ENCODE data around the gene GCNT2. TPM values are rescaled to one million over a fixed set of nuclear protein-coding genes. Genes with fewer than 3 reads are reported as not detected.
"Not testable (repeated sequence)": the region's sequence is repeated elsewhere in the genome, so short reads cannot be mapped to it uniquely, and the experiment has no call there.

GCNT2 gene
- total RNA-seq, 4 donors from 2014 or later = 14.9 to 36.7 (median 23.6) TPM

DNA sequence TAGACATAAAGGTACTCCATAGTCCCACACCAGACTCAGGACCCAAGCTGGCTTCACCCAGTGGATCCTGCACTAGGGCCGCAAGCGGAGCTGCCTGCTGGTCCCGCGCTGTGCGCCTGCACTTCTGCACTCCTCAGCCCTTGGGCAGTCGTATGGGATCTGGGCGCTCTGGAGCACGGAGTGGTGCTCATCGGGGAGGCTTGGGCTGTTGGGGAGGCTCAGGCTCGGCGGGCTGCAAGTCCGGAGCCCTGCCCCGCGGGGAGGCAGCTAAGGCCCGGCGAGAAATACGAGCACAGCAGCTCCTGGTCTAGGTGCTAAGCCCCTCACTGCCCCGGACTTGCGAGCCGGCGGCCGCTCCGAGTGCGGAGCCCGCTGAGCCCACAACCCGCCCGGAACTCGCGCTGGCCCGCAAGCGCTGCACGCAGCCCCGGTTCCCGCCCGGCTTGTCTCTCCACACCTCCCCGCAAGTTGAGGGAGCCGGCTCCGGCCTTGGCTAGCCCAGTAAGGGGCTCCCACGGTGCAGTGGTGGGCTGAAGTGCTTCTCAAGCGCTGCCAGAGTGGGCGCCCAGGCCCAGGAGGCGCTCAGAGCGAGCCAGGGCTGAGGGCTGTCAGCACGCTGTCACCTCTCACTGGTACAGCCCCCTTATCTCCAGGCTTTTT, 33.4 kb upstream of the GCNT2 start:
- Histone ChIP-seq H3K36me3 (no peaks in the 10 kb centered on the region), H3K4me1 (no peaks in the 10 kb centered on the region), H3K9me3 (no peaks in the 10 kb centered on the region), H3K27me3 (peaks cover 8% of the 10 kb centered on the region), H3K4me3 (no peak overlapping the region), H3K27ac (no peak overlapping the region)
- ATAC-seq = no peak
- WGBS, 2 donors (ENCODE audit: low coverage in 1 of 2) = 80 to 89% methylated on average over 1 to 12 of the region's 44 CpGs
- TF ChIP-seq POLR2AphosphoS5 (IDR thresholded peaks at IDR 0.05) = no peak
- TF ChIP-seq EP300 (IDR thresholded peaks at IDR 0.05) = no peak

DNA sequence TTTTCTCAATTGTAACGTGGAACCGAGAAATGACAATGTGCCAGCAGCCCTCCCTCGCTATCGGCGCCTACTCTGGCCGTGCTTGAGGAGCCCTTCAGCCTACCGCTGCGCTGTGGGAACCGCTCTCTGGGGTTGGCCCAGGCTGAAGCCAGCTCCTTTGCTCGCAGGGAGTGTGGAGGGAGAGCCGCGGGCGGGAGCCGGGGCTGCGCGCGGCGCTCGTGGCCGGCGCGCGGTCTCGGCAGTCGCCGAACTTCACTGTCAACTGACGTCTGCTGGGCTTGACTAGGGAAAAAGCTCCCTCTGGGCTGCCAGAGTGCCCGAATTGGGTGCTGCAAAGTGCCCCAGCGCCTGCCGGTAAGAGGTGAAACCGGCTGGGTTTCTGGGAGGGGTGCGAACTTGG, 29.7 kb upstream of the GCNT2 start:
- Histone ChIP-seq H3K4me3 (no peak overlapping the region), H3K9me3 (no peaks in the 10 kb centered on the region), H3K4me1 (no peaks in the 10 kb centered on the region), H3K27ac (no peak overlapping the region), H3K36me3 (no peaks in the 10 kb centered on the region), H3K27me3 (peaks cover 6% of the 10 kb centered on the region)
- WGBS, 2 donors (ENCODE audit: low coverage in 1 of 2) = 67 to 100% methylated on average over 1 to 3 of the region's 32 CpGs
- TF ChIP-seq POLR2A (IDR thresholded peaks at IDR 0.05) (no peak), EP300 (IDR thresholded peaks at IDR 0.05) (no peak), POLR2AphosphoS5 (IDR thresholded peaks at IDR 0.05) (no peak)
- TF ChIP-seq, protein P1, sequence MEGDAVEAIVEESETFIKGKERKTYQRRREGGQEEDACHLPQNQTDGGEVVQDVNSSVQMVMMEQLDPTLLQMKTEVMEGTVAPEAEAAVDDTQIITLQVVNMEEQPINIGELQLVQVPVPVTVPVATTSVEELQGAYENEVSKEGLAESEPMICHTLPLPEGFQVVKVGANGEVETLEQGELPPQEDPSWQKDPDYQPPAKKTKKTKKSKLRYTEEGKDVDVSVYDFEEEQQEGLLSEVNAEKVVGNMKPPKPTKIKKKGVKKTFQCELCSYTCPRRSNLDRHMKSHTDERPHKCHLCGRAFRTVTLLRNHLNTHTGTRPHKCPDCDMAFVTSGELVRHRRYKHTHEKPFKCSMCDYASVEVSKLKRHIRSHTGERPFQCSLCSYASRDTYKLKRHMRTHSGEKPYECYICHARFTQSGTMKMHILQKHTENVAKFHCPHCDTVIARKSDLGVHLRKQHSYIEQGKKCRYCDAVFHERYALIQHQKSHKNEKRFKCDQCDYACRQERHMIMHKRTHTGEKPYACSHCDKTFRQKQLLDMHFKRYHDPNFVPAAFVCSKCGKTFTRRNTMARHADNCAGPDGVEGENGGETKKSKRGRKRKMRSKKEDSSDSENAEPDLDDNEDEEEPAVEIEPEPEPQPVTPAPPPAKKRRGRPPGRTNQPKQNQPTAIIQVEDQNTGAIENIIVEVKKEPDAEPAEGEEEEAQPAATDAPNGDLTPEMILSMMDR (IDR thresholded peaks at IDR 0.05) = no peak
- ATAC-seq = no peak

DNA sequence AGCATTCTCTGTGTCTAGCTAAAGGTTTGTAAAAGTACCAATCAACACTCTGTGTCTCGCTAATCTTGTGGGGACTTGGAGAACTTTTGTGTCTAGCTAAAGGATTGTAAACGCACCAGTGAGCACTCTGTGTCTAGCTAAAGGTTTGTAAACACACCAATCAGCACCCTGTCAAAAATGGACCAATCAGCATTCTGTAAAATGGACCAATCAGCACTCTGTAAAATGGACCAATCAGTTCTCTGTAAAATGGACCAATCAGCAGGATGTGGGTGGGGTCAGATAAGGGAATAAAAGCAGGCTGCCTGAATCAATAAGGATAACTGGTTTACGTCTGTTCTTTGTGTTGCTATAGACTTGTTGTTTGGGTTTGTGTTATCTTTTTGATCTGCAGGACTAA, 29.2 kb upstream of the GCNT2 start:
- ATAC-seq, H3K4me1 ChIP-seq, H3K4me3 ChIP-seq, H3K9me3 ChIP-seq, H3K36me3 ChIP-seq, H3K27me3 ChIP-seq, H3K27ac ChIP-seq: not testable (repeated sequence)
- 83 to 88% methylated on average over 2 to 3 of the region's 3 CpGs for WGBS, 2 donors (ENCODE audit: low coverage in 1 of 2)

DNA sequence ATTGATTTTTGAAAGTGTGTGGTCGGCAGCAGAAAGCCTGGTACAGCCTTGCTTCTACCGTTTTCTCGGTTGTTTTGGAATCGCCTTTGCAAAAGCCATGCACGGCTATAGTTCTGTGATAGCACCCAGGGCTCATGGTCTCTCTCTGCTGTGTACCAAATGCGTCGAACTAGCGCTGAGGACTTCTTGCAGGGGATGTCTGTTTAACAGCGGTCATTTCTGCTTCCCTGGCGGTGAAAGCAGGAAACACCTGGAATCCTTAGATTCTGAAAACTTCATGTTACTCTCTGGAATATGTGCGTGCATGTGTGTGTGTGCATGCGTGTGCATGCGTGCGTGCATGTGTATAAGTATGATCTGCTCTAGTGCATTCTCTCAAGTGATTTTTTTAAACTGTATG, 26.1 kb upstream of the GCNT2 start:
- 88% methylated on average over 10 to 14 of the region's 14 CpGs for WGBS, 2 donors (ENCODE audit: low coverage in 1 of 2)
- TF ChIP-seq POLR2A (IDR thresholded peaks at IDR 0.05) = no peak
- no peak for TF ChIP-seq POLR2AphosphoS5 (IDR thresholded peaks at IDR 0.05)
- TF ChIP-seq, protein P1 (IDR thresholded peaks at IDR 0.05) = no peak
- no peak for TF ChIP-seq EP300 (IDR thresholded peaks at IDR 0.05)
- no peaks in the 10 kb centered on the region for H3K9me3 ChIP-seq

DNA sequence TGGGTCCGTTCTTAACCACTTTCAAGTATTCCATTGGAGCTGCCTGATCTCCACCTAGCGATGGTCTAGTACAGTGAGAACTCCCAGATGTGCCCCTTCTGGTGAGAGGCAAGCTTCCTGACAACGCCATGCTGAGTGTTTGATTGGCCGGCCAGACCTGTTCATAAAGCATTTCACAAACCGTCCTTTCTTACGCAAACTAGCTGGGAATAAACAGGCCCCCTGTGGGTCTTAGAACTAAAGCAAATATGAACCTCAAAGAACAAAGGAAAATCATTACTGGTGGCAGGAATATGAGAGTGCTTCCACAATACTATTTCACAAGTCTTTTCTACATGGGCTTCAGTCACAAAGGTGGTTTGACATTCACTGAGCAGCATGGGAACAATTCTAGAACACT, 15.6 kb upstream of the GCNT2 start:
- no peaks in the 10 kb centered on the region for H3K9me3 ChIP-seq
- no peak for ATAC-seq
- no peaks in the 10 kb centered on the region for H3K36me3 ChIP-seq
- H3K27me3 ChIP-seq = peaks cover 3% of the 10 kb centered on the region
- no peak for TF ChIP-seq POLR2AphosphoS5 (IDR thresholded peaks at IDR 0.05)
- no peak for TF ChIP-seq EP300 (IDR thresholded peaks at IDR 0.05)
- TF ChIP-seq, protein P1 (IDR thresholded peaks at IDR 0.05) = no peak
- no peak for TF ChIP-seq POLR2A (IDR thresholded peaks at IDR 0.05)
- H3K4me3 ChIP-seq = no peak overlapping the region
- 72 to 74% methylated on average over 5 to 6 of the region's 6 CpGs for WGBS, 2 donors (ENCODE audit: low coverage in 1 of 2)
- H3K4me1 ChIP-seq = peaks cover 0 to 6% (median 0%) of the 10 kb centered on the region in 3 donors
- H3K27ac ChIP-seq = no peak overlapping the region

More for the DNA sequence above, 26.1 kb upstream of the GCNT2 start:
- ATAC-seq = no peak
- Histone ChIP-seq H3K36me3 (no peaks in the 10 kb centered on the region), H3K27ac (no peak overlapping the region), H3K4me1 (no peaks in the 10 kb centered on the region), H3K27me3 (no peaks in the 10 kb centered on the region), H3K4me3 (no peak overlapping the region)

DNA sequence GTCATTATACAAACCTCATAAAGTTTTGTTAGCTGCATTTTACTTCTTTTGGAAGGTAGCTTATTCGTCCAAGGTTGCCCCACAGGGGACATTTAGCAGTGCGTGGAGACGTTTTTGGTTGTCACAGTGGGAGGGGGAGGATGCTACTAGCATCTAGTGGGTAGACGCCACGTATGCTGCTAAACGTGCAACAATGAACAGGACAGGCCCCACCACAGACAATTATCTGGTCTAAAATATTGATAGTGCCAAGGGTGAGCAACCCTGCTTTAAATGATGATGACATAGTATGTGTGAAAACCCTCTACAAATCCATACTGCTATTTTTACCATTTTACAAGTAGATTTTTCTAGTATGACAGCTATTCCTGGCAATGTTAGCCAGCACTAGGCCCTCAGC, 13.9 kb upstream of the GCNT2 start:
- H3K27ac ChIP-seq = no peak overlapping the region
- WGBS, 2 donors (ENCODE audit: low coverage in 1 of 2) = 58 to 88% methylated on average over 2 to 4 of the region's 6 CpGs

More for the DNA sequence above, 13.9 kb upstream of the GCNT2 start:
- Histone ChIP-seq H3K4me3 (no peak overlapping the region), H3K36me3 (no peaks in the 10 kb centered on the region), H3K4me1 (peaks cover 0 to 19% (median 4%) of the 10 kb centered on the region in 3 donors), H3K27me3 (no peaks in the 10 kb centered on the region), H3K9me3 (no peaks in the 10 kb centered on the region)
- ATAC-seq = no peak
- TF ChIP-seq POLR2A (IDR thresholded peaks at IDR 0.05) = no peak
- TF ChIP-seq EP300 (IDR thresholded peaks at IDR 0.05) = no peak
- no peak for TF ChIP-seq POLR2AphosphoS5 (IDR thresholded peaks at IDR 0.05)
- TF ChIP-seq, protein P1 (IDR thresholded peaks at IDR 0.05) = no peak

Data from gastroesophageal sphincter (tissue), 4 donors.